H1 (cell line): Measurements from ENCODE around the gene PLD5.

Experiments used
- ATF2 ChIP-seq: IDR thresholded peaks from 2 replicates; pipeline ENCODE4 v1.6.1; 2012; ENCODE audit warnings: low read length, inconsistent platforms
- CTCF ChIP-seq, 3 experiments: IDR thresholded peaks; 1 replicate in 2 of 3; 2 replicates in 1 of 3; pipeline versions ENCODE4 v1.5.1 to v1.6.1; 2011; ENCODE audit warnings: low read length in 3 of 3, mild to moderate bottlenecking in 3 of 3, inconsistent platforms in 2 of 3, low read depth in 1 of 3, moderate library complexity in 1 of 3; ENCODE audit not compliant: insufficient read depth in 1 of 3; ENCODE audit errors: control extremely low read depth in 1 of 3
- EGR1 ChIP-seq: IDR thresholded peaks from 2 replicates; pipeline ENCODE4 v1.6.1; 2011; ENCODE audit warnings: low read depth, low read length, borderline replicate concordance
- GTF2F1 ChIP-seq: IDR thresholded peaks from 2 replicates; pipeline ENCODE4 v1.6.1; 2012; ENCODE audit warnings: low read depth, low read length, improper control_type of control experiment, borderline replicate concordance
- HDAC2 ChIP-seq, 2 experiments: fragments of 300-600 bp in 1 of 2; sonication (generic) in 1 of 2; IDR thresholded peaks; 2 replicates each; pipeline ENCODE4 v1.6.1; 2011 to 2012; ENCODE audit warnings: low read depth in 2 of 2, low read length in 2 of 2, mild to moderate bottlenecking in 2 of 2, moderate library complexity in 2 of 2, borderline replicate concordance in 1 of 2, inconsistent platforms in 1 of 2
- JUND ChIP-seq: IDR thresholded peaks from 2 replicates; pipeline ENCODE4 v1.6.1; 2011; ENCODE audit warnings: mild to moderate bottlenecking, improper control_type of control experiment, low read length
- KDM1A ChIP-seq: fragments of 200-600, 300-600 bp; sonication (generic); IDR thresholded peaks from 2 replicates; pipeline ENCODE4 v1.7.1; 2016; ENCODE audit warnings: mild to moderate bottlenecking, low read length, borderline replicate concordance
- MAX ChIP-seq: IDR thresholded peaks from 2 replicates; pipeline ENCODE4 v1.6.1; 2012; ENCODE audit warnings: inconsistent platforms
- NRF1 ChIP-seq: IDR thresholded peaks from 2 replicates; pipeline ENCODE4 v1.6.1; 2011; ENCODE audit warnings: mild to moderate bottlenecking, low read depth, low read length, improper control_type of control experiment
- POLR2A ChIP-seq, 2 experiments: IDR thresholded peaks; 1 replicate in 1 of 2; 2 replicates in 1 of 2; pipeline ENCODE4 v1.6.1; 2011; ENCODE audit warnings: low read depth in 2 of 2, low read length in 2 of 2, mild to moderate bottlenecking in 2 of 2; ENCODE audit errors: control extremely low read depth in 1 of 2
- YY1 ChIP-seq: IDR thresholded peaks from 2 replicates; pipeline ENCODE4 v1.6.1; 2011; ENCODE audit warnings: low read depth, mild to moderate bottlenecking, low read length

- TF ChIP-seq ATF2 (no peak), CTCF (IDR thresholded peaks at IDR 0.05; ENCODE audit: control extremely low read depth in 1 of 3, insufficient read depth in 1 of 3, low read depth in 1 of 3, low read length in 3 of 3) (no peak), GTF2F1 (no peak), POLR2A (IDR thresholded peaks at IDR 0.05; ENCODE audit: control extremely low read depth in 1 of 2, low read depth in 2 of 2, low read length in 2 of 2) (no peak), JUND (no peak), NRF1 (no peak), HDAC2 (IDR thresholded peaks at IDR 0.05; ENCODE audit: borderline replicate concordance in 1 of 2, low read depth in 2 of 2, low read length in 2 of 2) (no peak), KDM1A (no peak), EGR1 (no peak), YY1 (no peak), MAX (no peak)
Observed at GRCh38 chr1:242216368-242216767, 308.1 kb downstream of the PLD5 start.
